ENCODE data around the gene AMDHD1.

Gene AMDHD1, protein sequence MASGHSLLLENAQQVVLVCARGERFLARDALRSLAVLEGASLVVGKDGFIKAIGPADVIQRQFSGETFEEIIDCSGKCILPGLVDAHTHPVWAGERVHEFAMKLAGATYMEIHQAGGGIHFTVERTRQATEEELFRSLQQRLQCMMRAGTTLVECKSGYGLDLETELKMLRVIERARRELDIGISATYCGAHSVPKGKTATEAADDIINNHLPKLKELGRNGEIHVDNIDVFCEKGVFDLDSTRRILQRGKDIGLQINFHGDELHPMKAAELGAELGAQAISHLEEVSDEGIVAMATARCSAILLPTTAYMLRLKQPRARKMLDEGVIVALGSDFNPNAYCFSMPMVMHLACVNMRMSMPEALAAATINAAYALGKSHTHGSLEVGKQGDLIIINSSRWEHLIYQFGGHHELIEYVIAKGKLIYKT

DNA sequence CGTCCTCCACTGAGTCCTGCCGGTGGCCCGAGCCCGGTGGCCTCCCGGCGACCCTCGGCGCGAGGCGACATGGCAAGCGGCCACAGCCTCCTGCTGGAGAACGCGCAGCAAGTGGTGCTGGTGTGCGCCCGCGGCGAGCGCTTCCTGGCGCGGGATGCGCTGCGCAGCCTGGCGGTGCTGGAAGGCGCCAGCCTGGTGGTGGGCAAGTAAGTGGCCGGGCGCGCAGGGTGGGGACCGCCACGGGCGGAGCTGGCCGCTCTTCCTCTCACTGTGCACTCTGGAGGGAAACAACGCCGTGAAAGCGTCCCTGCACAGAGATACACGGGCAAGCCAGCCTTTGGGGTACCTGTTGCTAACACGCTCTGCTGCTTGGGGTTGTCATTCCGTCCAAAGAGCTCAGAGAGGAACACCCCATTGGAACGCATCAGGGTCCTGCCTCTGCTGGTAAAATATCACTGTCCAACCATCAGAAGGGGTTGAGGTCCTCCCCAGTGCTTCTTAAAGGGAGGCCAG lies at the start of gene AMDHD1:
TSS of gene AMDHD1 (plus strand) at position 2 of the 513 bp plus-strand sequence. CDS start at position 70, 68 bp downstream.
- DNase-seq: peak; percentile 84

DNA sequence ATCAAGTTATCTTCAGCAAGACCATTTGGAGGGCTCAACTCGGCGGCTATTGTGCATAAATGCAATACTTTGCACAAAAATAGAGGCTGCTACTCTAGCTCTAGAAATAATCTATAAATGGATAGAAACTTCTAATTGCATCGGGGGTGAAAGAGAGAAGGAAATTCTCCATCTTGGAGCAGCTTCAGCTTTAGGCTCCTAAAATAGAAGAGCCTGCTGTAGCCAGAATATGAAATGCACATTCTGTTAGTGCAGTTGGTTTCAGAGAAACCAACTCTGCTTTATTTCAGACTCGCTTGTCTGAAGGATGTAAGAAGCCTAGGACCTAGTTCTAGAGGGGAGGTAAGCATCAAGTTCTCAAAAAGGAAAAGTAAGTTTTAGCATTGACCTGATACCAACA lies 46.3 kb upstream of the AMDHD1 start:
- no peak for DNase-seq

DNA sequence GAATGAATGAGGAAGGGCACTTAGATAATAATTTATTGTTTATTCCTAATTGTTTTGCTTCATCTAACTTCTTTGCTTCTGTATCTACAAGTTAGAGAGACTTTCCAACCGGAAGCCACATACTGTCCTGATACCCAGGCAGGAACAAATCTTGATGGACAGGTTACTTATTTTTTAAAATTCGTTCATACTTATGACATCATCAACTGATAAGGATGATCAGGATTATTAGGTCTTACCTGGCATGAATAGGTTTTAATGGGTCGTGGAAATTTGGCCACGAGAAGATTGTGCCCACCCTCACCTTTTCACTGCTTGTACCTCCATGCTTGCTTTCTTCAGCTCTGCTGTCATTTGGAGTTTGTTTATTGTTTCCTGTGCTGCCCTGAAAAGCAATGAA lies 45.0 kb upstream of the AMDHD1 start:
- no peak for DNase-seq

DNA sequence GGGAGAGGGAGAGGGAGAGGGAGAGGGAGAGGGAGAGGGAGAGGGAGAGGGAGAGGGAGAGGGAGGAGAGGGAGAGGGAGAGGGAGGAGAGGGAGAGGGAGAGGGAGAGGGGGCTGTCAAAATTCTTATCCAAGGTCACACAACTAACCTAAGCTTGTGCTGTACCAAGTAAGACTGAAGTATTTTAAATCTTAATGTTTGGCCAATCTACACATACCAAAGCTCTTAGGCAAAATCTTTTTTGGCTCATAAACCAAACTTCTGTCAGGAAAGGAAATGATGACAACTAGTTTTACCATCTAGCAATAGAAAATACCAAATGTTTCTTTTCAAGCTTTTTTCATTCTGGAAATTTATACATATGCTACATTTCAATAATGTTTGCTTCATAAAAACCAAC lies 34.6 kb upstream of the AMDHD1 start:
- no peak for DNase-seq

DNA sequence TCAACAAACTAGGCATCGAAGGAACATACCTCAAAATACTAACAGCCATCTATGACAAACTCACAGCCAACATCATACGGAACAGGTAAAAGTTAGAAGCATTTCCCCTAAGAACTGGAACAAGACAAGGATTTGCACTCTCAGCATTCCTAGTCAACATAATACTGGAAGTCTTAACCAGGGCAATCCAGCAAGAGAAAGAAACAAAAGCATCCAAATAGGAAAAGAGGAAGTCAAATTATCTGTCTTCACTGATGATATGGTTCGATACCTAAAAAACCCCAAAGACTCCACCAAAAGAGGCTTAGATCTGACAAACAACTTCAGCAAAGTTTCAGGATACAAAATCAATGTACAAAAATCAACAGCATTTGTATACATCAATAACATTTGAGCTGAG lies 33.3 kb upstream of the AMDHD1 start:
- no peak for DNase-seq

DNA sequence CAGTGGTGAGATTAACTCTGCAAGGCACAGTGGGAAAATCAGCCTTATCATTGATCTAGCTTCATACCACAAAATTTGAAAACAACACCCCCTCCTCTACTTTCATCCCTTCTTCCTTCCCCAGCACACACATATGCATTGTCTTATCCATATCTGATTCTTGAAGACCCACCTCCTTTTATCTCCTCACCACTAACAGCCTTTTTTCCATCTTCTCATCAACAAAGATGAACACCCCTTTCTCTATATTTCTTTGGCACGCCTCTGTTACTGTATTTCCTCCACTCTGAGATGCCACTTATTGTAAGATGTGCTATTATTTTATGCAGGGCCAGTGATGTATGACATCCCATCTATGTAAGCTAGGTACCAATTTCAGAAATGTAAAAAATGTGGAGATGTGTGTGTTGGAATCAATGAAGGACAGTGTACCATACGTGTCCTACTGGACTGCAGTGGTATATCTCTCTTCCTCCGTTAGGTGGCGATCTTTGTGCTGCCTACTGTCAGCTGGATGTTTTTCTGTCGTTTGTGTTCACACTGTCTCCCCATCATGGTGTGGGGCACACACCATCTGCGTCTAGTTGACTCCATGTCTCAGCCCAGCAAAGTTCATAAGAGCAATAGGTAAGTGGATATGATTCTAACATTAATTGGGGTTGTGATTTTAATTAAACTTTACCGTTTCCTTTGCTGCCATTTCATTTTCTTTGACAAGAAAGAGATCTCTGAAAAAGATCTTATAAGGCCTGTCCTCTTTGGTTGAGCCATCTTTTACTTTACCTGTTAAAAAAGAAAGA lies 24.7 kb upstream of the AMDHD1 start:
- DNase-seq: peak; percentile 53

DNA sequence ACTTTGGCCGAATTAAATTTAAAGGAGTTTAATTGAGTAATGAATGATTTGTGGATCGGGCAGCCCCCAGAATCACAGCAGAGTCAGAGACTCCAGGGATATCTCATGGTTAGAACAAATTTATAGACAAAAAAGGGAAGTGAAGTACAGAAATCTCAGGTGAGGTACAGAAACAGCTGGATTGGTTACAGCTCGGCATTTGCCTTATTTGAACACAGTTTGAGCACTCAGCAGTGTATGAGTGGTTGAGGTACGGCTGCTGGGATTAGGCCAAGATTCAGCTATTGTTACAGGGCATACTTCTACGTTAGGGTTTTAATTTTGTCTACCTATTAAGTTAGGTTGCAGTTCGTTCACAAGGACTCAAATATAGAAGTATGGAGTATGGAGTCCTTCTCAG lies 24.0 kb upstream of the AMDHD1 start:
- no peak for DNase-seq

DNA sequence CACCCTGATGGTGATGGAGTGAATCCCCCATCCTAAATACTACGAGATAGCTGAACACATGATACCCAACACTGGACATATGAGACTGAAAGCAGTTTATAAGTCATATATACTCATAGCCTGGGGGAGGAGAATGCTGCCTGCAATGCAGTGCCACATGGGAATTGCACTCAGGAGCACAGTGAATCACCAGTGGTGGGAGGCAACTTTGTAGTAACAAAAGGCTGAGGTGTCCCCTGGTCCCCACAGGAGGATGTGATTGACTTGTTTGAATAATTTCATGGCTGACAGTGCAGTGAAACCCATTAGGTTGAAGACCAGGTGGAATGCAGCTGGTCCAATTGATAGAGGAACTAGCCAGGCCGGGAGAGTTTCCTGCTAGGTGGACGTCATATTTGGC lies 20.9 kb upstream of the AMDHD1 start:
- no peak for DNase-seq

DNA sequence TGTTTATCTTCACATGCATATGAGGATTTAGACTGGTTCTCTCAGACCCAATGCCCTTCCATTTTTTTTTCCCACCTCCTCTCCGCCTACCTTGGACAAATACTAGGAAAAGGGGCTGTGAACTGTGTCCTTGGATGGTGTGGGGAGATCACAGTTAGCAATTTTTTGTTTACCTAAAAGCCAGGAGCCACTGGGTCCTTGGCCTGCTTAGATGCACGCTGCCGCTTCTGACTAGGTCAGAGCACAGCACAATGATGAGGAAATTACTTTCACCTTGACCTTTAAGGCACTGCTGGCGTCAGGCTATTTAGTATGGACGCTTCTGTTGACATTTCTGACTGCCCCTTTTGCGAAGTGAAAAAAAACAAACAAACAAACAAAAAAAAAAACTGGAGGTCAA lies 2.6 kb upstream of the AMDHD1 start:
- no peak for DNase-seq

DNA sequence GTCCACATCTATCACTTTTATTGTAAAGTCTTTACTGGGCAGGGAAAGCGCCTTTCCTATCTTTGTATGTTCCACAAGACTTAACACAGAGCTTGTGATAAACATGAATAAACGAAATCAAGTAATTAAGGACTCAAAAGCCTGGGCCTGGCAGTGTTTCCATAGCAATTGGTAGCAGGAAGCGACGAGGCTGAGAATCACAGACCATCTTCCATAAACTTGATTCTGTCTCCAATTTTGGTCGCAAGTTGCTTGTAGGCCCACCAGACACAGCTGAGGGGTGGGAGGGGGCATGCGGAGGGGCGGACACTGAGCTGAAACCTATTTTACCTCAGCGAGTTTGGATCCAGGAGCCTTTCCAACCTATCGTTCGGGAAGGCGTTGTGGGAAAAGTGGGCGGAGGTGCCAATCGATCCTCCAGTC lies 1.0 kb upstream of the AMDHD1 start:
- no peak for DNase-seq

DNA sequence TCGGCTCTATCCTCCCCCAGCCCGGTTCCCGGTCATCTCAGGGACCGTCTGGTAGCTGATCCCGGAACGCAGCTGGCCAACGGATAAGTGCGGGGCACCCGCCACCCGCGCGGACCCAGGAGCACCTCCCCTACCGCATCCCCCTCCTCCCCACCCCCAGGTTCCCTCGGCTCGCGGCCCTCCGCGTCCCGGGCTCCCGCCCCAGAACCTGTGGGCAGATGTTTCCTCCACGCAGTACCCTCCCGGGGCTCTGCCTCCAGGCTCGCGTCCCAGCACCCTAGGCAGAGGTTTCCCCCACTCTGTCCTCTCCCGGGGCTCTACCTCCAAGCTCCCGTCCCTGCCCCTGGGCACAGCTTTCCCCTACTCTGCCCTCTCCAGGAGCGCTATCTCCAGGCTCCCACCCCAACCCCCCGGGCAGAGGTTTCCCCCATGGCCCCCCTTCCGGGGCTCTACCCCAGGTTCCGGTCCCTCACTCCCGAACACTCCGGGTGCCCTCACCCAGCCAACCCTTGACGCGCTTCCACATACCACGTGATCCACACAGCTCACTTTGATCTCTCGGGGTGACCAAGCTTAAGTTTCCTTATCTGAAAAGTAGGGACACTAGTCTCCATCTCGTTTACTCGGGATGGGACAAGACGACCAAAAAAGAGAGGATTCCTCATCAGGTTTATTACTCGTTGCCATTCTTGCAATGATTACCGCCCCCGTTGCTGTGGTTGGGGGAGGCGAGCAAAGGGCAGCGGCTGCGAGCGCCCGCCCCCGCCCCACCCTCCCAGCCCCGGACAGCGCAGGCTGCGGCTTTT lies 404 bp upstream of the AMDHD1 start, which contains the start of gene CCDC38:
TSS of gene CCDC38 (minus strand) at position 91 of the 806 bp plus-strand sequence. CDS start 6,105 bp downstream, outside the sequence.
- DNase-seq: peak; percentile 88

DNA sequence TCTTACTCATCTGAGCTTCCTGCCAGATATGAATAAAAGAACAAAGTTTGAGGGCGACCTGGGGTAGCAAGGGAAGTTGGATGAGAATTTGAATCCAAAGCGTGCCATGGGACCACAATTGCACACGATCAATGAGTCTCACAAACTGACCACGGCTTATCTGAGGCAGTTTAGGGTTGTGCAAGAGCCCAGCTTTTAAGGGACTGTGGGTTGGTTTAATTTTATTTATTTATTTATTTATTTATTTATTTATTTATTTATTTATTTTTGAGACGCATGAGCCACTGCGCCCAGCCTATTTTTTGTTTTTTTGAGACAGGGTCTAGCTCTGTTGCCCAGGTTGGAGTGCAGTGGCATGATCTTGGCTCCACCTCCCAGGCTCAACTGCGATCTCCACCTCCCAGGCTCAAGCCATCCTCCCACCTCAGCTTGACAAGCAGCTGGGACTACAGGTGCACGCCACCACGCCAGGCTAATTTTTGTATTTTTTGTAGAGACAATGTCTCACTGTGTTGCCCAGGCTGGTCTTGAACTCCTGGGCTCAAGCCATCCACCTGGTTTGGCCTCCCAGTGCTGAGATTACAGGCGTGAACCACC lies 1.1 kb downstream of the AMDHD1 start:
- no peak for DNase-seq

DNA sequence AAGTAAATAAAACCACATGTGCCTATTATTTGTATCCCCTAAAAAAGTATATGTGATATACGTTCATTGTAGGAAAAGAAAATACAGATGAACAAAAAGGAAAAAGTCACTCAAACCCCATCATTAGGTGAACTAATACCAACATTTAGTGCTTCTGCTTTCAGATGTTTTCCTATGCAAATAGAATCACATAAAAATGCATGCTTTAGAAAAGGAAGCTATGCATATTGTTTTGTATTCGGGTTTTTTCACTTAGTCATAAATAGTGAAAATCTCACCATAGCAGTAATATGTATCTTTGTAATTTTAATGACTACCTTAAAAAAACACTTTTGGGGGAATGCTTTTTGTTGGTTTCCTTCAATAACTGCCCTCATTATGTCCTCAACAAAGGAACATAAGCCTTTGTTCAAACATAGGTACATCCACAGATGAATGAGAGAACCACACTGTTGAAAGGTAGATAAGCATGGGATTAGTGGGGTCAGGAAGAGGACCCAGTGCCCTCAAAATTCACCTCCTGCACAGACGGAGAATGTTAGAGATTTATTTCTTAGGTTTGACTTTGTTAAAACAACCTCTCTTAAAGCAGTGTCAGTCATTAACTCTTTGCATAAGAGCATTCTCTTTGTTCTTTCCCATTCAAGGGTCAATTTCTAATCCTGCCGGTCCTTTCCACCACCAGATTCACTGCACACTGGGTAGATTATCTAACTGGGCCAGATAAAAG lies 6.5 kb downstream of the AMDHD1 start:
- no peak for DNase-seq

DNA sequence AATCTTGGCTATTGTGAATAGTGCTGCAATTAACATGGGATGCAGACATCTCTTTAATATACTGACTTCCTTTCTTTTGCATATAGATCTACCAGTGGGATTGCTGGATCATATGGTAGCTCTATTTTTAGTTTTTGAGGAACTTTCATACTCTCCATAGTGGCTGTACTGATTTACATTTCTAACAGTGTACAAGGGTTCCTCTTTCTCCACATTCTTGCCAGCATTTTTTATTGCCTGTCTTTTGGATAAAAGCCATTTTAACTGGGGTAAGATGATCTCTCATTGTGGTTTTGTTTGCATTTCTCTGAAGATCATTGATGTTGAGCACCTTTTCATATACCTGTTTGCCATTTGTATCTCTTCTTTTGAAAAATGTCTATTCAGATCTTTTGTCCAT lies 8.4 kb downstream of the AMDHD1 start:
- DNase-seq: no peak

DNA sequence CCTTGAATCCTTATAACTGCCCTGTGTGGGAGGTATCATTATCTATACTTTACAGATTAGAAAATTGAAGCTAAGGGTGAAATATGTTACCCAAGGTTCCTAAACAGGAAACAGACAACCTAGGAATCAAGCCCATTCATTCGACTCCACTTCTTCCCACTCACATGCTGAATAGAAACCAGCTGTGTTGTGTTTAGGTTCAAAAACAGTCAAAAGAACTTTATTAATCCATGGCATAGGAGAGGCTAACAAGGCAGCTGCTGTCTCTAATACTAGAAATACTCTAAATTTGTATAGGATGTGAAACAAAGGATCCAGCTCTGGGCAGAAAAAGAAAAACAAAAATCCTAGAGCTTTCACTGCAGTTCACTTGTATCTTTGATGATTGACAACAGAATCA lies 9.9 kb downstream of the AMDHD1 start:
- no peak for DNase-seq

DNA sequence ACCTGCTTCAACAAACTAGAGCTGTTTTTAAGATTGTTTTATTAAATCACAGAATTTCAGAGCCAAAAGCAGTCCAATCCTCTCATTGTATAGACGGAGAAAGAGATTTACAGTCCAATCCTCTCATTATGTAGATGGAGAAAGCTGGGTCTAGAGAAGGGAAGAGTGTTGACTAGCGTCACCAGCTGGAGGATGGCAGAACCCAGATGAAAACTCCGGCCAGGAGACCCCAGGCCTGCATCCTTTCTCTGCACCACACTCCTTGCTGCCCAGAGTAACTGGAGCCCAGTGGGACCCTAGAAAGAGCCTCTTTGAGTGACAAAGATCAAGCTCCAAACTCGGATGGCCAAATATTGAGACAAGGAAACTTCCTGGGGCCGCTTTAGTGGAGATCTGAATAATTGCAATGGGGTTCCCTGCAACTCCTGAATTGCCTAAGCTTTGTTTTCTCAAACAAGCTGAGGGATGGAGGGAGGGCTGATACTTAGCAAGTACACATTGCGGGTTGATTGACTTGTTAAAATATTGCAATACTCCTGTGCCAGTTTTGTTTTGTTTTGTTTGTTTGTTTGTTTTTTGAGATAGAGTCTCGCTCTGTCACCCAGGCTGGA lies 12.5 kb downstream of the AMDHD1 start:
- DNase-seq: no peak

DNA sequence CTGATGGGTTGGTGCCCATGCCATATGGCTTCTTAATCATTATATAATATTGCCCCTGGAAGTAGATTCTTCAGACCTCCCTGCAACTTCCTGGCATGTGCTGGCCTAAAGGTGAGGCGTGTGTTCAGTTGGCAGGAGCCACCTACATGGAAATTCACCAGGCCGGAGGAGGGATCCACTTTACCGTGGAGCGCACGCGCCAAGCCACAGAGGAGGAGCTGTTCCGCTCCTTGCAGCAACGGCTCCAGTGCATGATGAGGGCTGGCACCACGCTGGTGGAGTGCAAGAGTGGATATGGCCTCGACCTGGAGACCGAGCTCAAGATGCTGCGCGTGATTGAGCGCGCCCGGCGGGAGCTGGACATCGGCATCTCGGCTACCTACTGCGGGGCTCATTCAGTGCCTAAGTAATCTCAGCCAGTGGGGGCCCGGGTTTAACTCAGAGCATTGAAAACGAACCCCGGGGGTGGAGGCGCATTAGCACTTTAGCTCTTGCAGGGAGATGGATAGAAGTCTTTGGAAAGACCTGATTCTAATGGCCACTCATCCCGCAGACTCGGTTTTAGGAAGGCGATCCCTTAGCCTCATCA lies 13.5 kb downstream of the AMDHD1 start:
- DNase-seq: no peak

DNA sequence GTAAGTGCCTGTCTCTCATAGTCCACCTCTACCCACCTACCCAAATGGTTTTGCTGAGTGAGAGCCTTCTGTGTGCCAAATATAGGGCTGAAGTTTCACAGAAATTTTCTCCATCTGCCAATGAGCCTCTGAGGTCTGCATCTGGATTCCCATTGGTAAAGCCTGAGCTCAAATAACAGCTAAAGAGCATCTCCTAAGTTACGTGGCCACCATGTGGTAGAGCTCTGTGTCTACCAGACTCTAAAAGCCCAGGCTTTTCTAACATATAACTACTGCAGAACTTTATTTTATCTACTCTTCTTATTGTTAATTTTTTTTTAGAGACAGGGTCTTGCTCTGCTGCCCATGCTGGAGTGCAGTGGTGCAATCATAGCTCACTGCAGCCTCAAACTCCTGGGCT lies 16.0 kb downstream of the AMDHD1 start:
- DNase-seq: no peak

DNA sequence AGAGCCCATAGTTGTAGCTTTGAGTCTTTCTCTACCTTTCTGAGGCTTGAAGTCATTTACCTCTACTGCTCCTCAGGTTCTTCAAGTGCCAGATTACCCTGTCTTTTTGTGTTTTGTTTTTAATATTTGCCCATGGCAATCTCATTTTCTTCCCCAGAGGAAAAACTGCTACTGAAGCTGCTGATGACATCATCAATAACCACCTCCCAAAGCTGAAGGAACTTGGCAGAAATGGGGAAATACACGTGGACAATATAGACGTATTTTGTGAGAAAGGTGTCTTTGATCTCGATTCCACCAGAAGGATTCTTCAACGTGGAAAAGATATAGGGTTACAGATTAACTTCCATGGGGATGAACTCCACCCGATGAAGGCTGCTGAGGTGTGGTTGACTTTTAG lies 17.1 kb downstream of the AMDHD1 start:
- no peak for DNase-seq

DNA sequence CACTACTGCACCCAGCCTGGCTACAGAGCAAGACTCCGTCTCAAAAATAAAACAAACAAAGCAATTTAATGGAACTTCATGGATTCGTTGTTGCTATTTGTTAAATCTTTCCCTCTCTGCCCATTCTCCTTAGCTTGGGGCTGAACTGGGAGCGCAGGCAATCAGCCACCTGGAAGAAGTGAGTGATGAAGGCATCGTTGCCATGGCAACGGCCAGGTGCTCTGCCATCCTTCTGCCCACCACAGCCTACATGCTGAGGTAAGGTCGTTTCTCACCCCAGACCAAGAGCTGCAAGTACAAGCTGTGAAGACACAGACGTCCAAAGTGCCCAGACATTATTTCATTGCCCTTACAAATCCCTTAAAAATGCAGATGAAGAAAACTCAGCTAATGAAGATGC lies 19.1 kb downstream of the AMDHD1 start:
- no peak for DNase-seq

DNA sequence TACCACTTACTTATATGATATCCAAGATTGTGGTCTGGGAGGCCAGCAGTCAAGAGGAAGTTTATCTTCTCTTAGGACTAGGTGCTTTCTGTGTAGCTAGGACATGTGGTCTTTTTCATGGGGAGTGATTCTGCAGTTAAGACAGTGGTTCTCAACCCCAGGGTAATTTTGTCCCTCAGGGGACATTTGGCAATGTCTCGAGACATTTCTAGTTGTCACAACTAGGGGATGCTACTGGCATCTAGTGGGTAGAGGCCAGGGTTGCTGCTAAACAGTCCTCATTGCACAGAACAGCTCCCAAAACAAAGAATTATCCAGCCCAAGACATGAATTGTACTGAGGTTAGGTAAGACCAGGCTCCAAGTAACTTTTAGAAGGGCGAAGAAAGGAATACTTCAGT lies 20.0 kb downstream of the AMDHD1 start:
- DNase-seq: no peak
